Mucosa of descending colon (tissue), 3 donors: ENCODE data around the gene TTC29. TPM values are rescaled to one million over a fixed set of nuclear protein-coding genes. Genes with fewer than 3 reads are reported as not detected.
"Not testable (repeated sequence)": the region's sequence is repeated elsewhere in the genome, so short reads cannot be mapped to it uniquely, and the experiment has no call there.

ENCODE experiments used
- ATAC-seq: fragments of 200-7000 bp; cut with Tn5 transposase; one replicate; pipeline ENCODE4 v1.9.1; 2020; ENCODE audit warnings: mild to moderate bottlenecking, moderate library complexity
- DNase-seq, 3 donors: peaks; one replicate each; pipeline ENCODE4 v3.0.0-alpha.2; 2020
- H3K36me3 ChIP-seq: fragments of 200-600 bp; one replicate; pipeline ENCODE4 v1.8.0; 2021; ENCODE audit warnings: low read depth, mild to moderate bottlenecking
- H3K4me1 ChIP-seq: fragments of 200-600 bp; one replicate; pipeline ENCODE4 v1.8.0; 2021; ENCODE audit warnings: low read depth, mild to moderate bottlenecking
- H3K4me3 ChIP-seq: fragments of 200-600 bp; one replicate; pipeline ENCODE4 v1.8.0; 2021; ENCODE audit warnings: mild to moderate bottlenecking
- H3K9me3 ChIP-seq: fragments of 200-600 bp; one replicate; pipeline ENCODE4 v1.8.0; 2021; ENCODE audit warnings: mild to moderate bottlenecking
- intact Hi-C, 2 donors: fragments of 100-400 bp; cut with DNase I in 1 of 2; cut with micrococcal nuclease in 1 of 2; formaldehyde crosslinking; loops; one replicate each; pipeline versions ENCODE4 v1.11.0 to v1.11.1; 2022; cut with DNase I, micrococcal nuclease
- total RNA-seq, 3 donors: library from RNA; stranded (reverse); fragmentation: NEBNext Ultra II Directional in 2 of 3; extraction: Animal tissue kit (Norgen Biotek cat#: 25700) in 2 of 3; gene quantifications; one replicate each; pipeline versions ENCODE4 v1.2.1 to v1.2.4, GENCODE V29; 2021 to 2023
- TF ChIP-seq, protein P1 (sequence below): fragments of 200-600 bp; IDR thresholded peaks from one replicate; pipeline ENCODE4 v1.8.0; 2022; ENCODE audit warnings: antibody characterized with exemption, mild to moderate bottlenecking
- donor health status: DM: no; HTN: no; CAD: no; lungs with moderate emphysema.
- donor health status: DM: no; HTN: no; CAD: no.
- donor health status: DM: no; HTN: yes; CAD: no.

TTC29 gene
- total RNA-seq, 3 donors from 2014 or later, result not detected

DNA sequence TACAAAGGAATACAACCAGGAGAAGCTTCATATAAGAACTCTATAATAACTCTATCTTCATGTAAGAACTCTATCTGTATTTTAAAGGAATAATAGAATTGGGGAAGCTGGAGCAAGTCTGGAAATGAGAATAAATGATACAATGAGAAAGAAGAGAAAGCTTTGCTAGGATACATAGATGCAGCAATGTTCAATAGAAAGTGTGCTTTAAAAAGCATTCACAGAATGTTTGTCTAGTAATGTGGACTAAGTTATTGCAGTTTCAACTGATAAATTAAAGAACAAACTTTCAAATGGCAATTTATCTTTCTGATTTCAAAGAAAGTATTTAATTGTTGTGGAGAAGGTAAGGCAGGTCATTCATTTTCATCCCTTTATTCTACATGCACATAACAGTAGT is 104.9 kb downstream of the TTC29 start:
- Histone ChIP-seq H3K4me1 (no peaks in the 10 kb centered on the region), H3K9me3 (no peaks in the 10 kb centered on the region), H3K4me3 (no peak overlapping the region), H3K36me3 (no peaks in the 10 kb centered on the region)
- TF ChIP-seq, protein P1, sequence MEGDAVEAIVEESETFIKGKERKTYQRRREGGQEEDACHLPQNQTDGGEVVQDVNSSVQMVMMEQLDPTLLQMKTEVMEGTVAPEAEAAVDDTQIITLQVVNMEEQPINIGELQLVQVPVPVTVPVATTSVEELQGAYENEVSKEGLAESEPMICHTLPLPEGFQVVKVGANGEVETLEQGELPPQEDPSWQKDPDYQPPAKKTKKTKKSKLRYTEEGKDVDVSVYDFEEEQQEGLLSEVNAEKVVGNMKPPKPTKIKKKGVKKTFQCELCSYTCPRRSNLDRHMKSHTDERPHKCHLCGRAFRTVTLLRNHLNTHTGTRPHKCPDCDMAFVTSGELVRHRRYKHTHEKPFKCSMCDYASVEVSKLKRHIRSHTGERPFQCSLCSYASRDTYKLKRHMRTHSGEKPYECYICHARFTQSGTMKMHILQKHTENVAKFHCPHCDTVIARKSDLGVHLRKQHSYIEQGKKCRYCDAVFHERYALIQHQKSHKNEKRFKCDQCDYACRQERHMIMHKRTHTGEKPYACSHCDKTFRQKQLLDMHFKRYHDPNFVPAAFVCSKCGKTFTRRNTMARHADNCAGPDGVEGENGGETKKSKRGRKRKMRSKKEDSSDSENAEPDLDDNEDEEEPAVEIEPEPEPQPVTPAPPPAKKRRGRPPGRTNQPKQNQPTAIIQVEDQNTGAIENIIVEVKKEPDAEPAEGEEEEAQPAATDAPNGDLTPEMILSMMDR, result no peak
- intact Hi-C loops, result no loop called here
- ATAC-seq, result no peak
- no peak for DNase-seq

DNA sequence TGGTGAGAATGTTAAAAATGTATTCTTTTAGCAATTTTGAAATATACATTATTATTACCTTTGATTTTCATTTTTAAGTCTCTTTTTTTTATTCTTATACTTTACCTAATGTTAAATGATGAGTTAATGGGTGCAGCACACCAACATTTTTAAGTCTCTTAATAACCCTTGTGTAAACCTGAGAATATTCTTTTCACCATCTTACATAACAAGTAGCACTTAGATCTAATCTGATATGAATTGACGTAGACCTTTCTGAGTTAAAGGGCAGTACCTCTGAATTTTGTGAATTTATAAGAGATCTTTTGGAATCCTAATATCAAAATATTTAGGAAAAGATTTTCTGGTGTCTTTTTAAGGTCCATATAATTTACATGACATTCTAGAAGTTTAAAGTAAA is 110.6 kb downstream of the TTC29 start:
- DNase-seq, result no peak
- H3K9me3 ChIP-seq, result no peaks in the 10 kb centered on the region
- H3K4me3 ChIP-seq, result no peak overlapping the region
- no peaks in the 10 kb centered on the region for H3K36me3 ChIP-seq
- ATAC-seq, result no peak
- H3K4me1 ChIP-seq, result no peaks in the 10 kb centered on the region
- TF ChIP-seq, protein P1, result no peak
- intact Hi-C loops, result no loop called here

DNA sequence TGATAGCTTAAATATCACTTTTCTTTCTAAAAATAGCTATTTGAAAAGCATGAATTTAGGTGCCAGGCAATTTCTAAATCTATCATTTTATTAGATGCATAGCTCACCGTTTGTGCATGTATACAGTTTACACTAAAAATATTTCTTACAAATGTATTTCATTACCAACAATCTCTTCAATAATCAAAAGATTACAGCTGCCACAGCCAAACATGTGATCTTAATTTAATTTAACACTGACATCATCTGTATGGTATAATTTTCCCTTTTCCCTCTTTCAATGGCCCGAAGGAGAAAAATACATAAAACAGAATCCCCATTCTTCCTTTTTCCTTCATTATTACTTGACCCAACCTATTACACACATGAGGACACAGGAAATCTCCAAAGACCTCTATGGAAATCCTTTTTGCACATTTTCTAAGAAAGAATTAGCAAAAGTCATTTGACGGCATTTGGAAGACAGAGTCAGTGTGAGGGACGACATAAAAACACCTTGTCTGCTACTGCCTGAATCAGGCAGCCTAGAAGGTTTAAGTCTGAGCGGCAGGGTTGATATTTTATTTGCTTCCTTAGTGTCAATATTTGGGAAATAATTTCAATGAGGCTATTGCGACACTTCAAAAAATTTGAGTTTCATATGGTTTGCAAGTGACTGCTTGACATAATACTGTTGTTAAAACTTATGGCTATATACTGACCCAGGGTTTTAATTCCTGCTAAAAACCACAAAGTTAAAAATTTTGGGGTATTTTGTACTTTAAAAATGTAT is 111.2 kb downstream of the TTC29 start:
- DNase-seq (no peak), ATAC-seq (no peak)
- Histone ChIP-seq H3K4me3 (no peak overlapping the region), H3K4me1 (no peaks in the 10 kb centered on the region), H3K36me3 (no peaks in the 10 kb centered on the region), H3K9me3 (no peaks in the 10 kb centered on the region)
- TF ChIP-seq, protein P1, result no peak
- intact Hi-C loops, result no loop called here

DNA sequence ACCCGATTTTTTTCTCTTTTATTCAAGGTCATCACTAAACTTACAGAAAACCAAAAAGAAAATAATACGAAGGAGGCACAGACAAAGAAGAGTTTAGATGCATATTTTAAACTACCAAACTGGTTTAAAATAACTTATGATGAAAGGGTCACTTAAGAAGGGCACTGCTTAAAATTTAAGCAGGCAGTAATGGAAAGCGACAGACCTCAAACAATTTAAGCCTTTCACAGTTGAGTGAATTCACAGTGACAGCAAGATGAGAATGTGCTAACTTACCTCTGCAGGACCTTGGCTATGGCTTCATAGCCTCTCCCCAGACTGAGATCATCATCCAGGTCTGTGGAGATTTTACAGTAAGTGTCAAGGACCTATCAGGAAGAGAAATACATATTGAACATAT is 112.1 kb downstream of the TTC29 start:
- TF ChIP-seq, protein P1, result no peak
- intact Hi-C loops, result no loop called here
- ATAC-seq (no peak), DNase-seq (no peak)
- H3K36me3 ChIP-seq, result no peaks in the 10 kb centered on the region
- no peaks in the 10 kb centered on the region for H3K9me3 ChIP-seq
- no peaks in the 10 kb centered on the region for H3K4me1 ChIP-seq
- no peak overlapping the region for H3K4me3 ChIP-seq

DNA sequence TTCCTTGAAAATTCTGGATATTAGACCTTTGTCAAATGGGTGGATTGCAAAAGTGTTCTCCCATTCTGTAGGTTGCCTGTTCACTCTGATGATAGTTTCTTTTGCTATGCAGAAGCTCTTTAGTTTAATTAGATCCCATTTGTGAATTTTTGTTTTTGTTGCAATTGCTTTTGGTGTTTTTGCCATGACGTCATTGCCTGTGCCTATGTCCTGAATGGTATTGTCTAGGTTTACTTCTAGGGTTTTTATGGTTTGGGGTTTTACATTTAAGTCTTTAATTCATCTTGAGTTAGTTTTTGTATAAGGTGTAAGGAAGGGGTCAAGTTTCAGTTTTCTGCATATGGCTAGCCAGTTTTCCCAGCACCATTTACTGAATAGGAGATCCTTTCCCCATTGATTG is 122.7 kb downstream of the TTC29 start:
- H3K9me3 ChIP-seq, ATAC-seq, DNase-seq, intact Hi-C loops, H3K36me3 ChIP-seq, H3K4me1 ChIP-seq, H3K4me3 ChIP-seq: not testable (repeated sequence)

DNA sequence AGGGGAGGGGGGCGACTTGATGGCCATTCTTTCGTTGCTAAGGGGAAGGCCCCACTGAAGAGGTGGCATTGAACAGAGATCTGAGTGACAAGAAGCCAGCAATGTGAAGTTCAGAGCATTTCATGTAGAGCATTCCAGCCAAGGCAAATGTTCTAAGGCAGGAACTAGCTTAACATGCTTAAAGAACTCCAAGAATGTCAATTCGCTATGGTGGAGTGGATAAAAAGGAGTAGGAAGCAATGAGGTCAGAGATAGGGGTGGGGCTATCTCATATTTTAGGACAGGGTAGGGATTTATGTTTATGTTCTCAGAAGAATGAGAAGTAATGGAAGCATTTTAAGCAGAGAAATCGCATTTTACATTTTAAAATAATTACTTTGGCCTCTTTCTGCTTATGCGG is 130.9 kb downstream of the TTC29 start:
- DNase-seq, result no peak
- intact Hi-C loops, result no loop called here
- Histone ChIP-seq H3K4me3 (no peak overlapping the region), H3K9me3 (no peaks in the 10 kb centered on the region), H3K4me1 (no peaks in the 10 kb centered on the region), H3K36me3 (no peaks in the 10 kb centered on the region)
- no peak for ATAC-seq
- TF ChIP-seq, protein P1, result no peak
